GM18526 (cell line): ENCODE measurements around the gene POC1A.

ENCODE experiments used
- POLR2A ChIP-seq: IDR thresholded peaks from 3 replicates; pipeline ENCODE4 v1.6.1; 2011; ENCODE audit not compliant: insufficient read length; ENCODE audit errors: extremely low read depth

POC1A gene

GRCh38 chr3:52154135-52155094 lies at the start of gene POC1A:
Gene POC1A (minus strand): TSS chr3:52154423. CDS start chr3:52154372, 51 bp downstream.
- TF ChIP-seq POLR2A, result peak; percentile 66

DNA sequence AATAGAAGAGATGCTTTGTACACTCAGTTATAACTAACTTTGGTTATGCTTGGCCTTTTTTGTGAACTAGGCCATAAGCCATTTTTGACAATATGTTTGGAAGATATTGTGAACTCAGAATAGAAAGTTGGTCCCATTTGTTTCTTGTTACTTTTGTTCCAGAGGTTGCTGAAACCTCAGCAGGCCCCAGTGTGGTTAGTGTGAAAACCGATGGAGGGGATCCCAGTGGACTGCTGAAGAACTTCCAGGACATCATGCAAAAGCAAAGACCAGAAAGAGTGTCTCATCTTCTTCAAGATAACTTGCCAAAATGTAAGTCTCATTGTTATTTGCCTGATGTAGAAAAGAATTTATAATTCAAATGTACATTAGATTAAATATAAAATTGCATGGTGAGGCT lies 49.5 kb upstream of the POC1A start:
- no peak for TF ChIP-seq POLR2A

DNA sequence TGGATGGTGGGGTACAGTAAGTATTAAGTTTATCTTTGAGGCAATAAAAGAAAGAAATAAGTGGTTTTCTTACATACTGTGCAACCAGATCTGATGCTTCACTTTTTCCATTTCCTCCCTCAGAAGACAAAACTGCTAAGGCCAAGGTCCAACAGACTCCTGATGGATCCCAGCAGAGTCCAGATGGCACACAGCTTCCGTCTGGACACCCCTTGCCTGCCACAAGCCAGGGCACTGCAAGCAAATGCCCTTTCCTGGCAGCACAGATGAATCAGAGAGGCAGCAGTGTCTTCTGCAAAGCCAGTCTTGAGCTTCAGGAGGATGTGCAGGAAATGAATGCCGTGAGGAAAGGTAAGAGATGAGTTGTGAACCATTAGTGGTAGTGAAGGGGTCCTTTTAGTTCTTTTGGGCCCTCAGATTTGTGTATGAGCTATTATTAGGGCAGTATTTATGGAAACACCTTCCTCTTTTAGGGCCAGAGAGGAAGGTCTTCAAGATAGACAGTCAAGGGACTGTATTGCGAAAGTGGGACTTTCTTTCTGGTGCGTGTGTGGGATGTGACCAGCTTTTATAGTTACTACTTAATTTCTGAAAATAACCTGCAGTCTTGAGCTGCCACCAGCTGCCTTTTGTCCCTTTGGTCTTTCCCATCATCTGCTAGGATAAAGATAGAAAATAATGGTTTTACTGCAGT lies 48.3 kb upstream of the POC1A start:
- no peak for TF ChIP-seq POLR2A

- TF ChIP-seq POLR2A, result no peak
These were observed 46.9 kb upstream of the POC1A start for GRCh38 chr3:52200981-52201679.

DNA sequence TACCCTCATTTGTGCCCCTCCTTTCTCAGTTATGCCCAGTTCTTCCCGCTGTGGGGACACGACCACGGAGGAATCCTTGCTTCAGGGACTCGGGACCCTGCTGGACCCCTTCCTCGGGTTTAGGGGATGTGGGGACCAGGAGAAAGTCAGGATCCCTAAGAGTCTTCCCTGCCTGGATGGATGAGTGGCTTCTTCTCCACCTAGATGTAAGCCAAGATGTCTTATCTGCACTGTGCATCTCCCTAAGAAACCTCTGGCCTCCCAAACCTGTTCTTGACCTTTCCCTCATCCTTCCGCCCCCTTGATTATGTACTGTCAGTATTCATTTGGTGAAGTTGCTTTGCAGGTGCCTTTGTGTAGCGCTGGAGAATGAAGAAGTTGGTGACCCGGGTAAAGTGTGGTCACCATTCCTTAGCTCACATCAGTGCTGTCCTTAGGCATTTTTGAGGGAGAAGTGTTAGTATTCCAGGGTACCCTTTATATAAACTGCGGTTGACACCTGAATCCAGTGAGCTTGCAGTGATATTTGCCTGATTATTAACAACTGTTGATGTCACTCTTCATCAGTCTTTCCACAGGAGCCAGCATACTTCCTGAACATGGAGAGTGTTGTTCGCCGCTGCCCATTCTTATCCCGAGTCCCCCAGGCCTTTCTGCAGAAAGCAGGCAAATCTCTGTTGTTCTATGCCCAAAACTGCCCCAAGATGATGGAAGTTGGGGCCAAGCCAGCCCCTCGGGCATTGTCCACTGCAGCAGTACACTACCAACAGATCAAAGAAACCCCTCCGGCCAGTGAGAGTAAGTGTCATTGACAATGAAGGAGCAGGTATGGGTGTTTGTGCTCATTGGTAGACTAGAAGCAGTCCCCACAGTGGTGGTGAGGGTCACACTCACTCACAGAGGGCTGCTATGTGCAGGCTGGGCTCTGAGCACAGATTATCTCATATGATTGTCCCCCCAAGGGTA lies 44.7 kb upstream of the POC1A start:
- no peak for TF ChIP-seq POLR2A

DNA sequence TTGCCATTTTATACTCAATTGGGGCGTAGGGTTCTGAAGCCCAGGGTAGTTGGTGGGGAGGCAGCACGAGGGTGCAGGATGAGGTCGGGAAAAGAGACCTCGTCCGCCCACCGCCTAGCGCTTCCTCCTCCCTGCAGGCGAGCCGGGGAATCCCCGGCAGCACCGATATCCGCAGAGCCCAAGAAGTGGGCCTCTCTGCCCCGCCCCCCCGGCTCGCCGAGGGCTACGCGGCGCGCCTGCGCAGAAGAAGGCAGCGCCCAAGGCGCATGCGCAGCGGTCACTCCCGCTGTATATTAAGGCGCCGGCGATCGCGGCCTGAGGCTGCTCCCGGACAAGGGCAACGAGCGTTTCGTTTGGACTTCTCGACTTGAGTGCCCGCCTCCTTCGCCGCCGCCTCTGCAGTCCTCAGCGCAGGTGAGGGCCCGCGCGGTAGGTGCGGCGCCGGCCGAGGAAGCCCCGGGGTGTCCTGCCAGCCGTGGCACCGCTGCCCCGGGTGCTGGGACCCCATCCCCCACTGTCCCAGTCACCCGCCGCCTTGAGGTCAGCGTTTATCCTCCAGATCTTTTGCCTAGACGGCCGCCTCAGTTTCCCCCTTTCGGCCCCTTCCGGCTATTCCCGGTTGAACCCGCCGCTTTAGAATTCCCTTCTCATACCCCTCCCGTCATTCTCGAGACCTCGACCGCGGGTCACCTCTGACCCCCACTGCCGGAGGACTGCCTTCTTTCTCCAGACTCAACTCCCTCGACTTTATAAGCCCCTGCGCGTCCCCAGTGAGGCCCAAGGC lies 43.8 kb upstream of the POC1A start, which contains the start of gene ALAS1:
TSS of gene ALAS1 (plus strand) at position 319 of the 784 bp plus-strand sequence. CDS start 1,082 bp downstream, outside the sequence.
- TF ChIP-seq POLR2A, result peak; percentile 97

DNA sequence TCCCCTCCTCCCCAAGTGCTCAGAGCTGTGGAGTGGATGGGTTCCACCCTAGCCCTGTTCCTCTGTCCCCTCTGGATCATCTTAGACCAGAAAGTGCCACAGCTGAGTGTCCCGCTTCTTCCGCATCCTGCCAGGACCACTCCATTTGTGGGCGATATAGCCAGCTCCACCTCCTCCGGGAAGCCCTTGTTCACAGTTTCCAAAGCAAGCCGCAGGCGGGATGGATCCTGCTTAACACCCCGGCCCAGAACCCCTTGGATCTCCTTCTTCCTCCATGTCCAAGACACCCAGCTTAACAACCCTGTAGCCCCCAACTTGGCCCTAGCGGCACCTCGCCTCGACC lies 43.2 kb upstream of the POC1A start:
- no peak for TF ChIP-seq POLR2A

DNA sequence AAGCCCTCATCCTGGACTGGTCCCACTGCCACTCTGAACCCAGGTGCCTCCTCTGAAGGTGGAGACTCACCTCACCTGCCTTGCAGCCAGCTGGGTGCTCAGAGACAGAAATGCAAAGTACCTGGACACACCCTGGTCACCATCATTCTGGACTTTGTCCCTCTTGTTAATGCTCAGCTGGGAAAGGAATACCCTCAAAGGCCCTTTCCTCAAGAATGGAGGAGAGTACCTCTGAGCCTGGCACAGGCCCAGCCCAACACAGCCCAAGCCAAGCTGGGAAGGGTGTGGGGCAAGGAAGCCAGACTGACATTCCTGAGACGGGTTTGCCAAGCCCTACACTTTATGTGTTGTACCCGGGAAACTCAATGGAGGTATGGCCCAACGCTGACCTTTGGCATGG lies 42.8 kb upstream of the POC1A start:
- TF ChIP-seq POLR2A, result no peak

DNA sequence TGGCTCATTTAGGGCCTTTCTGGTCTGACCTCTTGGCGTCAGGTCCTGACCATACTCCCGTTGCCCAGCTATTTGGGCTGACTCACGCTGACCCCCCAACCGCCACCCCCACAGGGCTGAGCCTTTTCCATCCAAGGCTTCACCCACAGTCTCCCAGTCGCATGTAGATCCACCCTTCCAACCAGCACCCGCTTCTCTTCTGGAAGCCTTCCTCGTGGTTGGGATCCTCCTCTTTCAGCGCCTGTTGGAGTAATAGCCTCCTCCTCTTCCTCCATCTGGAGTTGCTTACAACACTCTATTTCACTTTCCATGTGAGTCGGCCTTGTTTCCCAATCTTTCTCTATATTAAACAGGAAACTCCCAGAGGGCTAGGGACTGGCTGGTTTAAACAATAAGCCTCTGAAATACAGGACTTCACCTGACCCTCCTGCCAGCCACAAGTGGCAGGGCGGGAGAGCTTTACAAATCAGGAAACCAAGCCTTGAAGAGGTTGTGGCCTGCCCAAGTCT lies 41.7 kb upstream of the POC1A start:
- no peak for TF ChIP-seq POLR2A

GRCh38 chr3:52195291-52195597 lies 41.0 kb upstream of the POC1A start:
- no peak for TF ChIP-seq POLR2A

GRCh38 chr3:52194485-52195290 lies 40.5 kb upstream of the POC1A start:
- no peak for TF ChIP-seq POLR2A

DNA sequence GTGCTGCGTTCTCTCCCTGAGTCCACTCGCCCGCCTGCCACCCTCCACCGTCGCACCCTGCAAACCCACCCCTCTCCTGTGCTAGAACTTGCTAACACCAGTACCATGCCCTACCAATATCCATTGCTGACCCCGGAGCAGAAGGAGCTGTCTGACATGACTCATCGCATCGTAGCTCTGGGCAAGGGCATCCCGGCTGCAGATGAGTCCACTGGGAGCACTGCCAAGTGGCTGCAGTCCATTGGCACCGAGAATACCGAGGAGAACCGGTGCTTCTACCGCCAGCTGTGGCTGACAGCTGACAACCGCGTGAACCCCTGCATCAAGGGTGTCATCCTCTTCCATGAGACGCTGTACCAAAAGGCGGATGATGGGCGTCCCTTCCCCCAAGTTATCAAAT lies 38.8 kb upstream of the POC1A start:
- no peak for TF ChIP-seq POLR2A

DNA sequence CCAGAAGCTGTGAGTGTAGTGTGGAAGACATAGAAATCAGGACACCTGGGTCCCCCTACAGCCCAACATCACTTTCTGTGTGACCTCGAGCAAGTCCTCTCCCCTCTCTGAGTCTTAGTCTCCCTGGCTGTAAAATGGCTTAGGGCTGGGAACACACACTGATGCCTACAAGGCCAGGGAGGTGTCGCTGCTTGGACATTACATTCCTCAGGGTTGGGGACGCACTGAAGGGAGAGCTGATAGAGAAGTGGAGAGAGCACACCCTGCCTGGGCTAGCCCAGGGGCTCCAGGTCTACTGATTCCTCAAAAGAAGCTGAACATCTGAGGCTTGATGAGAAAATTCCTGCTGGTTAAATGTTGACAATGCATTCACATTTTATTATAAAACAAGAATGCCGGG lies 37.4 kb upstream of the POC1A start:
- no peak for TF ChIP-seq POLR2A
